Stimulated activated CD8-positive, alpha-beta memory T cell treated with anti-CD3 and anti-CD28 coated beads, Interleukin-2, amount 100 ng/mL, for 48 hours (primary cell): ENCODE data around the gene DPH1.
"Not testable (repeated sequence)": the region's sequence is repeated elsewhere in the genome, so short reads cannot be mapped to it uniquely, and the experiment has no call there.

Experiments
- DNase-seq, 2 donors: peaks; one replicate each; pipeline ENCODE4 v3.0.0-alpha.2; 2020; ENCODE audit warnings: low read depth in 2 of 2

Gene DPH1

GRCh38 chr17:2008332-2009126 lies 21.4 kb upstream of the DPH1 start:
- DNase-seq = no peak

GRCh38 chr17:2009737-2010136 lies 20.2 kb upstream of the DPH1 start:
- DNase-seq = no peak

GRCh38 chr17:2011411-2012371 lies 18.3 kb upstream of the DPH1 start:
- no peak for DNase-seq

GRCh38 chr17:2012499-2012898 lies 17.5 kb upstream of the DPH1 start:
- no peak for DNase-seq

DNA sequence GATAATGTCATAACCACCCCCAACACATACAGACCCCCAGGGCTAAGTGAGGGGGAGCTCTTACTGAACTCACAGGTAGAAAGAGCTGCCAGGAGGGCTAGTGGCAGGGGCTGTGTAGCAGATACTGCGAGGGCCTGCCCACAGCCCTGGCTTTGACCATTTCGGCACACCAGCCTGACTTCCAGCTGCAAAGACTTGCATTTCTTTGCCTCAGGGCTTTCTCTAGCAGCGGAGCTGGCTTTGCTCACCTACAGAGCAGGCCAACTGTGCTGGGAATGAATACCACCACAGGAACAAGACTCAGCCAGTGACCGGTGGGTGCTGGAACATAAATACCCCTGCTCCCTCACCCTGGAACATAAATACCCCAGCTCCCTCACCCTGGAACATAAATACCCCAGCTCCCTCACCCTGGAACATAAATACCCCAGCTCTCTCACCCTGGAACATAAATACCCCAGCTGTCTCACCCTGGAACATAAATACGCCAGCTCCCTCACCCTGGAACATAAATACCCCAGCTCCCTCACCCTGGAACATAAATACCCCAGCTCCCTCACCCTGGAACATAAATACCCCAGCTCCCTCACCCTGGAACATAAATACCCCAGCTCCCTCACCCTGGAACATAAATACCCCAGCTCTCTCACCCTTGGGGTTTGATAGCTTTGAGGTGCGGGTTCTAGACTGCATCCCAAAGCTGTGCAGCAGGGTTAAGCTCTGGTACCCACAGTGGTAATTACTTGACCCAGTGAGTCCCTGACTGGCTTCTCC lies 16.5 kb upstream of the DPH1 start:
- DNase-seq = not testable (repeated sequence)

- DNase-seq = no peak
These were observed 16.0 kb upstream of the DPH1 start for GRCh38 chr17:2013994-2014317.

DNA sequence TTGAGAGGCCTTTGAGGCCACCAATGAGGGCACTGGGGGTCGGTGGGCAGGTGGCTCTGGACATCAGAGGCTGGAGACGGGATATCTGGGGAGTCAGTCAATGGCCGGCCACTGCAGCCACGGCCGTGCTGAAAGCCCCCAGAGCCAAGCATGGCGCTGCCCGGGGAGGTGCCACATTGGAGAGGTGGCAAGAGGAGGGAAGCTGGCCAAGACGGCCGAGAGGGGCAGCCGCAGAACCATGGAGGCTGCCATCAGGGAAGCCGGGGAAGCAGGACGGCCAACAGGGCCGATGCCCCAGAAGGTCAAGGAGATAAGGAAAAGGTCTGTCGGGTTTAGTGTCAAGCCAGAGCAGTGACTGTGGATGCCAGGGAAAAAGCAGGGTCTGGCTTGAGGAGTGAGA lies 14.6 kb upstream of the DPH1 start:
- DNase-seq = no peak

DNA sequence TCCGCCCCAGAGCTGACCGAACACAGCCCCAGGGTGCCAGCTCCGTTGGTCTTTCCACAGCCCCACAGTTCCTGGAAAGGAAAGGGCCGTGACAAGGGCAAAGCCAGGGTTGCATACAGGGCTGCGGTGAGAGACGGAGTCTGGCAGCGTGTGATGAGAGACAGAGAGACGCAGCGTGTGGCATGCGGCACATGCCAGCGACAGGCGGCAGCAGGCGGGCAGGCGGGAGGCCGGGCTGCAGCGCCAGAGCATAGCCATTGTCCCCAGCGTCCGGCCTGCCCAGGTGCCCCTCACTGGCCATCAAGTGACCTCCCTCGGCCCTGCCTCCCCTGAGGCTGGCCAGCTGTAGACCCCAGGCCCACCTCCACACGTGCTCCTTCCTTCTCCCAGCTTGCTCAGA lies 13.5 kb upstream of the DPH1 start:
- no peak for DNase-seq

GRCh38 chr17:2017274-2017941 lies 12.5 kb upstream of the DPH1 start:
- no peak for DNase-seq

DNA sequence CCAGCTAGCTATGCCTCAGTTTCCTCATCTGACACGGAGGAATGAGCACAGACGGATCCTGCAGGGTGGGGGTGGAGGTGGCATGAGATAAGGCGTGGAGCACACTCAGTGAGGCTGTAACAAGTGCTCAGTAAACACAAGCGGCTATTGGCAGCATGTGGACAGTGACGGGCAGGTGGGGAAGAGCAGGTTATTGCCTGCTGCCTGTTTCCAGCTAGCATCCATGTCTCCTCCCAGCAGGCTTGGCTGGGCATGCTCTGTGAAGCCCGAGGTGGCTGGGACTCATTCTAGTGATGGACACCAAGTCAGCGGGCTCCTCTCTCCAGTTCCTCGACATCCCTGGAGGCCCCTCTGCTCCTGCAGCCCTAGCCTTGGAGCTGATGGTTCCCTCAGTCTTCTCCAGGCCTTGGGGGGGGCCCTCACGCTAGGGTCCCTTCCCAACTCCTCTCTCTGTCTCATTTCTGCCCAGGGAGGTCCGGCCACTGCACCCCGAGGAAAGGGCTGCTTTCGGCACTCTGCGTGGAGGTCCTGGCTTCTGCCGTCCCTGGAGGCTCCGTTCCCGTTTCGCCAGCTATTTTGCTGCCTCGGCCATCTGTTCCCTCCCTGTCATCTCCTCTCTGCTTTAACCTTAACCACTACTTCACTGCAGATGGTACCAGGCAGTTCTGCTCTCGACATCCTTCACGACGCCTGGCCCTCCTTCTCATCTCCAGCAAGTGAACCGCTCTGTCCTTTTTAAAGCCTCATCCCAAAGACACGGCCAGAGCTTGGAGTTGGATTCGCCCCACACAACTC lies 11.0 kb upstream of the DPH1 start:
- no peak for DNase-seq

GRCh38 chr17:2019723-2020122 lies 10.2 kb upstream of the DPH1 start:
- DNase-seq = no peak

GRCh38 chr17:2020721-2021120 lies 9.2 kb upstream of the DPH1 start:
- no peak for DNase-seq

- no peak for DNase-seq
These were observed 7.2 kb upstream of the DPH1 start for GRCh38 chr17:2022647-2023240.

DNA sequence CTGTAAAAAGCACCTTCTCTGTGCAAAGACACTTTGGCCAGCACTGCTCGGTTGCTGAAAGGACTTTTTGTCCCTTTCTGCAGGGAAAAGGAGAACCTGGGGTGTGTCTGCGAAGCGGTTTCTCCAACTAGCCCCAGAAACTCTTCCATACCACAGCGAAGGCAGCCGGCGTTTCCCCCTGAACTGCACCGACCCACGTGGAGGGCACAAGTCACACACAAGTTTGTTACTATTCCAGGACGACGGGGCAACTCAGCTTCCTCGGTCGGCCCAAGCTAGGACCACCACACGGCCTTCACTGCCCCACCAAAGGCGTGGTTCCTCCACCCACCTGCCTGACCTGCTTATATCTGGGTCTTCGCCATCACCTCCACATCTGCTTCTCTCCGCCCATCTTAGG lies 6.7 kb upstream of the DPH1 start:
- DNase-seq = no peak

DNA sequence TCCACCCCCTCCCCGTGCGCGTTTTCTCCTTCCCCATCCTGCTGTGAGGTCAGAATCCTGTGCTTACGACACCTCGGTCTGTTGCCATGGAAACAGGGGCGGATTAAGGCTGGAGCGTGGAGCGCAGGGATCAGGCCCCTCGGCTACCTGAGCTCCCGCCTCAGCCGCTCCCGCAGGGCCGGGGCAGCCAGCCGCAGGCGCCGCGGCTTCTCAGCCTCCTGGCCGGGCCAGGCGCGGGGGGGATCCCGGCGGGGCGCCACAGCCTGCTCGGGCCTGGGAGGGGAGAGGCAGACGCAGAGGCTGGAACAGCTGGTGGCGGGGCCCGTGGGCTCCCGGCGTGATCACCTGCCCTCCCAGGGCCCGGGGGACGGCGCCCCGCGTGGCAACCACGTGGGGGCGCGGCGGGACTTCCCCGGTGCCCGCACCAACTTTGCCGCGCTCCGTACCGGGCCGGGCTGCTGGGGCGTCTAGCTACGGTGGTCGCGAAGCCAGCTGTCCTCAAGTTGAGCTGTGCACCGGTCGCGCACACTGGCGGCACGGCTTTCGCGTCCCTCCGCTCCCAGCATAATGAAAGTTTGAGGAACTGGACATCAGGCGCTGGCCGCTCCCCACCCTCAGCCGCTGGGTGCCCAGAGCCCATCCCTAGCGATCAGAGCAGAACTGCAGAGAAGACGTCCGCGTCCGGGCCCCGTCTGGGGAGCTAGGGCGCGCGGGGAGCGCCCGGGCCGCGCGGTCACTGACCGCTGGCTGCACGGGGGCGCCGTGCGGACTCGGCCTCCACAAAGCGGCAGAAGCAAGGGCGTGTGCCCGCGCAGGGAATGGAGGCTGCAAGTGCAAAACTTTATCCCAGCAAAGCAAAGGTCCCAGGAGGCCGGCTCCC lies 6.0 kb upstream of the DPH1 start:
- no peak for DNase-seq

DNA sequence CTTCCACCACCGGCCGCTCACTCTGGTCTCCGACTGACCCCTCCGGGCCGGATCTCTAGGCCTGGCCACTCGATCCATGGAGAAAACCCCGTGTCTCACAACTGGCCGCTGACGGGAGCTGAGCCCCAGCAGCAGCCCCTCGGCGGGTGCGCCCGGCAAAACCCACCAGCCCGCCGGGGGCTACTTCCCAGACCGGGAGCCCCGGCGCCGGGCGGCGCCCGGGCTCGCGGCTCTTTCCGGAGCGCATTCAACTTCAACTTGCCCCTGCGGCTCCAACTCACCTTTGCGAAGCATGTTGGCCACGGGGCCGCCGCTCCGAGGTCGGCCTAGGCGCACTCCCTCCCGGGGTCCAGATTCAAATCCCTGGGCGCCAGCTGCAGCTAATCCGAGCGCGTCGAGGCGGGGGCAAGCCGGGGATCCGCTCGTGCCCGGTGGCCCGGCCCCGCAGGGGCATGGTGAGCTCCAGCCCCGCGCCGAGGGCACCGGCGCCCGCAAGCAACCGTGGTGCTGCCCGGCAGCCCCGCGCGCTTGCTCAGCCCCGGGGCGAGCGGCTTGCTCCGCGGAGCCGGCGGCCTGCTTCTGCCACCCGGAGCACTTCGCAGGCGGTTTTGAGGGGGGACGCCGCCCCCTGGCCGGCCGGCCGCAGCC lies 5.3 kb upstream of the DPH1 start:
- DNase-seq = no peak

GRCh38 chr17:2025220-2025621 lies 4.7 kb upstream of the DPH1 start, which contains the start of gene RTN4RL1:
Gene RTN4RL1, minus strand, starts transcription at chr17:2025334. Its CDS starts 469 bp downstream, at chr17:2024865.
- DNase-seq = peak in 1 of 2 donors; percentile 40

- DNase-seq = no peak
These were observed 4.2 kb upstream of the DPH1 start for GRCh38 chr17:2025622-2026309.
